BE2C (cell line): Measurements from ENCODE around the gene LRRC8E.
"Not testable (repeated sequence)": the region's sequence is repeated elsewhere in the genome, so short reads cannot be mapped to it uniquely, and the experiment has no call there.

Experiments used
- DNase-seq: peaks from one replicate; pipeline ENCODE4 v3.0.0-alpha.2; 2020
- H3K27me3 ChIP-seq: fragments of 250-450 bp; sonication (Bioruptor Pico); 2 replicates; pipeline ENCODE4 v1.5.1; 2020; ENCODE audit warnings: mild to moderate bottlenecking
- H3K36me3 ChIP-seq: fragments of 250-450 bp; sonication (Bioruptor Pico); 2 replicates; pipeline ENCODE4 v1.5.1; 2020; ENCODE audit warnings: mild to moderate bottlenecking
- H3K4me1 ChIP-seq: fragments of 250-450 bp; sonication (Bioruptor Pico); 2 replicates; pipeline ENCODE4 v1.5.1; 2020
- H3K4me3 ChIP-seq: 2 replicates; pipeline ENCODE4 v1.5.1; 2011; ENCODE audit warnings: low read depth, low read length
- H3K9me3 ChIP-seq: fragments of 250-450 bp; sonication (Bioruptor Pico); 2 replicates; pipeline ENCODE4 v1.5.1; 2020
- TF ChIP-seq, protein P1 (sequence below): IDR thresholded peaks from 2 replicates; pipeline ENCODE4 v1.5.1; 2012; ENCODE audit warnings: mild to moderate bottlenecking, low read depth, low read length

LRRC8E gene

DNA sequence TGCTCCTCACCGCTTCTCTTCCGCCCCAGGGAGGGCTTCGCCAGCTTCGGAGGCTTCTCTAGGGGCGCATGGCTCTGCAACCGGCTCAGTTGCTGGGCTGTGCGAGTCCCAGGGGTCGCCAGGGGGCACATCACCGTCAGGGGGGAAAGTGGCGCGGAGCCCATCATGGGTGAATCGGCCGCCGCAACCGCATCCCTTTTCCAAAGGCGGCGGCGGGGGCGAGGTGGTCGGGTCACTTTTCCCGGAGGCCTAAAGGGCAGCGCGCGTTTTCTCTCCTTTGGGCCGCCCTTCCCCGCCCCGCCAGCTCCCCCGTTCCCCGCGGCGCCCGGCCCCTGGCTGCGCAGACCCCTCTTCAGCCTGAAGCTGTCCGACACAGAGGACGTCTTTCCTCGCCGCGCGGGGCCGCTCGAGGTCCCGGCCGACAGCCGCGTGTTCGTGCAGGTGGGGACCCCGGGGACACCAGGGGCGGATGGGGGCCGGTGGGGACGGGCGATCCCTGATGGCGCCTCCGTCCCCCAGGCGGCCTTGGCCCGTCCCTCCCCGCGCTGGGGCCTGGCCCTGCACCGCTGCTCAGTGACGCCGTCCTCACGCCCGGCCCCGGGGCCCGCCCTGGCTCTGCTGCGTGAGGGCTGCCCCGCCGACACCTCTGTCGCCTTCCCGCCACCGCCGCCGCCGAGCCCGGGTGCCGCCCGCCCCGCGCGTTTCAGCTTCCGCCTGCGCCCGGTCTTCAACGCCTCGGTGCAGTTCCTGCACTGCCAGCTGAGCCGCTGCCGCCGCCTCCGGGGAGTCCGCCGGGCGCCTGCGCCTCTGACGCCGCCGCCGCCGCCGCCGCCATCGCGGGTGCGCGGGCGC, 28.0 kb downstream of the LRRC8E start:
- H3K4me1 ChIP-seq = 0 out of 2 replicates have a peak, but pooled peaks cover 3% of the 10 kb centered on the region
- no peaks in the 10 kb centered on the region for H3K9me3 ChIP-seq
- TF ChIP-seq, protein P1, sequence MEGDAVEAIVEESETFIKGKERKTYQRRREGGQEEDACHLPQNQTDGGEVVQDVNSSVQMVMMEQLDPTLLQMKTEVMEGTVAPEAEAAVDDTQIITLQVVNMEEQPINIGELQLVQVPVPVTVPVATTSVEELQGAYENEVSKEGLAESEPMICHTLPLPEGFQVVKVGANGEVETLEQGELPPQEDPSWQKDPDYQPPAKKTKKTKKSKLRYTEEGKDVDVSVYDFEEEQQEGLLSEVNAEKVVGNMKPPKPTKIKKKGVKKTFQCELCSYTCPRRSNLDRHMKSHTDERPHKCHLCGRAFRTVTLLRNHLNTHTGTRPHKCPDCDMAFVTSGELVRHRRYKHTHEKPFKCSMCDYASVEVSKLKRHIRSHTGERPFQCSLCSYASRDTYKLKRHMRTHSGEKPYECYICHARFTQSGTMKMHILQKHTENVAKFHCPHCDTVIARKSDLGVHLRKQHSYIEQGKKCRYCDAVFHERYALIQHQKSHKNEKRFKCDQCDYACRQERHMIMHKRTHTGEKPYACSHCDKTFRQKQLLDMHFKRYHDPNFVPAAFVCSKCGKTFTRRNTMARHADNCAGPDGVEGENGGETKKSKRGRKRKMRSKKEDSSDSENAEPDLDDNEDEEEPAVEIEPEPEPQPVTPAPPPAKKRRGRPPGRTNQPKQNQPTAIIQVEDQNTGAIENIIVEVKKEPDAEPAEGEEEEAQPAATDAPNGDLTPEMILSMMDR = no peak
- peaks cover 13% of the 10 kb centered on the region for H3K36me3 ChIP-seq
- no peak for DNase-seq
- no peak overlapping the region for H3K4me3 ChIP-seq
- H3K27me3 ChIP-seq = peaks cover 43% of the 10 kb centered on the region

DNA sequence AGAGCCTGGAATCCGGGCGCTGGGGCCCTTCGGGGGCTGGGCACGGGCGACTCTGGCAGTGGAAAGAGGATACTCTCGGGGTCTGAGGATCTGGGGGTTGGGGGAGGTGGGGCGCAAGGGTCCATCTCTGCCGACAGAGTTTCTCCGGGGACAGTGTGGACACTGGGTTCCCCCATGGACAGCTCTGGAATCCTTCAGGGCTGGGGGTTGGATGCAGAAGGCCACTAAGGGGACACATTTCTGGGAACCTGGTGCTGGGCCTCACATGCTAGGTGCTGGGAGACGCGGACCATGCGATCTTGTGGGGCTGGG, 28.6 kb downstream of the LRRC8E start:
- Histone ChIP-seq H3K36me3 (peaks cover 7% of the 10 kb centered on the region), H3K4me3 (no peak overlapping the region), H3K27me3 (peaks cover 43% of the 10 kb centered on the region), H3K9me3 (no peaks in the 10 kb centered on the region), H3K4me1 (0 out of 2 replicates have a peak, but pooled peaks cover 3% of the 10 kb centered on the region)
- TF ChIP-seq, protein P1 = no peak
- no peak for DNase-seq

DNA sequence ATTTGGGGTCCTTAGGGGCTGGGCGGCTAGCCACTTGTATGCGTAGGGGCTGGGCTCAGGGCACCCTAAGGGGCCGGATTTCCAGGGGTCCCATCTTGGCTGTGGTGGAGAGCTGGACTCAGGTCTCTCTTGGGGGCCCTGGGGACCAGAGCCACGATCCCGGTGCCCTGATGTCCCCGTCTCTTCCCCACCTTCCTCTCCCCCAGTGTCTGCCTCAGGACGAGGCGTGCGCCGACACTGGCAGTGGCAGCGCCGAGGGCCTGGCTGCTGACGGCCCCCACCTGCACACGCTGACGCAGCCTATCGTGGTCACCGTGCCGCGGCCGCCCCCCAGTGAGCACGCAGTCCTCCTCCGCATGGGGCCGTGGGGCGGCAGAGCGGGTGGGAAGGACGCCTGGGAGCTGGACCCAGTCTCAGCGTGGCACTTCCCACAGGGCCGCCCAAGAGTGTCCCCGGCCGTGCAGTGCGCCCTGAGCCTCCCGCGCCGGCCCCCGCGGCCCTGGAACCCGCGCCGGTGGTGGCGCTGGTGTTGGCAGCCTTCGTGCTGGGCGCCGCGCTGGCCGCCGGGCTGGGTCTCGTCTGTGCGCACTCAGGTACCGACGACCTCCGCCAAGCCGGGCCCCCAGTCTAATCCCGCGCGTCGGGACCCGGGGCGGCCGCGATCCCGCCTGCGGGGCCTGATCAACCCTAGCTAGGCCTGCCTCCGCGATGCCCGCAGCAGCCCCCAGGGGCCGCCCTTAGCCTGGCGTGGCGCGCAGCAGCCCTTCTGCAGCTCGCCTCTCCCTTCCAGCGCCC, 29.2 kb downstream of the LRRC8E start:
- Histone ChIP-seq H3K4me1 (0 out of 2 replicates have a peak, but pooled peaks cover 3% of the 10 kb centered on the region), H3K9me3 (no peaks in the 10 kb centered on the region), H3K27me3 (peaks cover 43% of the 10 kb centered on the region), H3K4me3 (peak overlapping the region; percentile 19; the same call in 1 of the 2 replicates), H3K36me3 (peaks cover 3% of the 10 kb centered on the region)
- TF ChIP-seq, protein P1 = peak; percentile 51
- DNase-seq = peak; percentile 81

DNA sequence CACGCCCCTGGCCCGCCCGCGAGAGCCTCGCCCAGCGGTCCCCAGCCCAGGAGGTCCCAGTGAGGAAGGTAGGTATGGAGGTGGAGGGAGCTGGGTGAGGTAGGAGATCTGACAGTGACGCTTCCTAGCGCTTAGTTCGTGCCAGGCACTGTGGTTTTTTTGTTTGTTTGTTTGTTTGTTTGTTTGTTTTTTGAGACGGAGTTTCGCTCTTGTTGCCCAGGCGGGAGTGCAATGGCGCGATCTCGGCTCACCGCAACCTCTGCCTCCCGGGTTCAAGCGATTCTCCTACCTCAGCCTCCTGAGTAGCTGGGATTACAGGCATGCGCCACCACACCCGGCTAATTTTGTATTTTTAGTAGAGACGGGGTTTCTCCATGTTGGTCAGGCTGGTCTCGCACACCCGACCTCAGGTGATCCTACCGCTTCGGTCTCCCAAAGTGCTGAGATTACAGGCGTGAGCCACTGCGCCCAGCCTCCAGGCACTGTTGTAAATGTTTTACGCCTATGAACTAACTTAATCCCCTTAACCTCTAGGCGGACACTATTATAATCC, 29.8 kb downstream of the LRRC8E start:
- peaks cover 43% of the 10 kb centered on the region for H3K27me3 ChIP-seq
- not testable (repeated sequence) for H3K4me3 ChIP-seq, H3K9me3 ChIP-seq, H3K36me3 ChIP-seq, H3K4me1 ChIP-seq, DNase-seq

DNA sequence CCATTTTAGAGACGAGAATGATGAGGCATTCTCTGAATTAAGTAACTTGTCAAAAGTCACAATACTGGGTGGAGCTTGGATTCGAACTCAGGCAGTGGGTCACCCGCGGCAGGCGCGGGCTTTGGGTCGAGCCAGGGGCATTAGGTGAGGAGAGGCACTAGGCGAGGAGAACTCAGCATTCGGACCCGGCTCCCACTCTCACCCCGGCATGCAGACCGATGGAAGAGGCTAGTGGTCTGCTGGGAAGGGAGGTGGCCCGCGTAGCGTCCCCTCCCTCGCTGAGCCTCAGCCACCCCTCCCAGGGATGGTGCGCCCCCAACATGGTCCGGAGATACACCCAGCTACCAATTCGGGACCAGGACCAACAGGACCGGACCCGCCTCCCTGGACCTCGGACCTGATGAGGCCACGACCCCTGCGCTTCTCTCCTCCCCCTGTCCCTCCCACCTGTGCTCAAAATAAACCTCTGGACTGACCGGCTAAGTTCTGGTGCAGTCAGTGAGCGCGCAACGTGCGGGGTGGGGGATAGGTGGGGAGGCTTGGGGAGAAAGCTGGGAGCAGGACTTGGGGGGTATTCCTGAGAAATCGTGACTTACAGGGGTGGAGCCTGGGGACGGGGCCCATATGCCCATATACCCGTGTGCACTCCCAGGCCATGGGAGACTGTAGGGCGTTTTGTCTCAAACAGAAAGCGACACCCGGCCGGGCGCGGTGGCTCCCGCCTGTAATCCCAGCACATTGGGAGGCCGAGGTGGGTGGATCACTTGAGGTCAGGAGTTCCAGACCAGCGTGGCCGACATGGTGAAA, 30.5 kb downstream of the LRRC8E start:
- Histone ChIP-seq H3K9me3 (no peaks in the 10 kb centered on the region), H3K4me1 (0 out of 2 replicates have a peak, but pooled peaks cover 3% of the 10 kb centered on the region), H3K36me3 (no peaks in the 10 kb centered on the region; the same call in 1 of the 2 replicates), H3K27me3 (peaks cover 43% of the 10 kb centered on the region), H3K4me3 (no peak overlapping the region)
- TF ChIP-seq, protein P1 = no peak
- no peak for DNase-seq
